ENCODE measurements around the gene MRC2.

The MRC2 gene

DNA sequence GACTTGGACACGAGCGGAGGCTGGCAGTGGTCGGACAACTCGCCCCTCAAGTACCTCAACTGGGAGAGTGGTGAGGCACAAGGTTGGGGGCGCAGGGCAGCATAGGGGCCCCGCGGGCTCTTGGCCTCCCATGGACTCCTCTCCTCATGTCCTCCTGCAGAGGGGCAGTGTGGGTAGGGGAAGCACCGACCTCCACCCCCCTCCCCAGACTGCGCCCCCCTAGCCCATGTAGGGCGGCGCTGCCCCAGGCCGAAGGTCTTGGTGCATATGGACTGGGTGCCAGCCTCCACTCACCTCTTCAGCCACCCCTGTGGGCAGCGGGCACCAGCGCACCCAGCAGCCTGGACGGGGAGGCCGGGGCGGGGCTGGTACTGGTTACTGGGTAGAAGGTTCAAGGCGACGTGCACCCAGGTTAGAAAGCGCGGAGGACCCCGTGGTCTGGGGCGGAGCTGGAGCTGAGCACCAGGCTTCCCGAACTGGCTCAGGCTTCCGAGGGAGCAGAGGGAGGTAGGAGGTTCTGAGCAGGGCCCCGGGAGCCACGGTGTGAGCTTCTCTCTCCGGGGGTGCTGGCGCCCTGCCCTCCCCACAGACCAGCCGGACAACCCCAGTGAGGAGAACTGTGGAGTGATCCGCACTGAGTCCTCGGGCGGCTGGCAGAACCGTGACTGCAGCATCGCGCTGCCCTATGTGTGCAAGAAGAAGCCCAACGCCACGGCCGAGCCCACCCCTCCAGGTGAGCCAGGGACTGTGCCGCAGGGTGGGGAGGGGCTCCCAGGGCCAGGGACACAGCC is 39.5 kb downstream of the MRC2 start:
- no peak for DNase-seq (ENCODE audit: insufficient read length)
- TF ChIP-seq POLR2A (IDR thresholded peaks at IDR 0.05; ENCODE audit: low read depth, low read length) (no peak), TAF1 (IDR thresholded peaks at IDR 0.05; ENCODE audit: borderline replicate concordance, low read depth, low read length) (no peak), POLR2AphosphoS5 (IDR thresholded peaks at IDR 0.05; ENCODE audit: low read depth, low read length) (no peak)
- no peak for FAIRE-seq

DNA sequence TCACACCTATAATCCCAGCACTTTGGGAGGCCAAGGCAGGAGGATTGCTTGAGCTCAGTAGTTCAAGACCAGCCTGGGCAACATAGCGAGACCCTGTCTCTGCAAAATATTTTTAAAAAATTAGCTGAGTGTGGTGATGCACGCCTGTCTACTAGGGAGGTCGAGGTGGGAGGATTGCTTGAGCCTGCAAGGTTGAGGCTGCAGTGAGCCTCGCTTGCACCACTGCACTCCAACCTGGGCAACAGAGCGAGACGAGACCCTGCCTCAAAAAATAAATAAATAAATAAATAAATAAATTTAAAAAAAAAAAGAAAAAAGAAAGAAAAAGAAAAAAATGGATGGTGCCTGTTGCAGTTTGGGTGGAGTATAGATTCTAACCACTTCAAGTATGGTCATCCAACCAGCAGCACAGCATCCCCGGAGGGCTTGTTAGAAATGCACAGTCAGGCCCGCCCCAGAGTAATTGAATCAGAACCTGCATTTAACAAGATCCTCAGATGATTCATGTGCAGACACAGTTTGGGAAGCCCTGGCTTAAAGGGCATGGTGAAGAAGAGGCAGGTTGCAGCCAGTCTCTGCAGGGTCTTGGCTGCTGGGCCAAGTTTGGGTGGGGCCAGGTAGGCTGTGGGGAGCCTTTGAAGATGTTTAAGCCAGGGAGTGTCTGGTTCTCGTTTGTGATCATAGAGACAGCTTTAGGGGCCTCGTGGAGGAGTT is 40.8 kb downstream of the MRC2 start:
- FAIRE-seq (no peak), DNase-seq (ENCODE audit: insufficient read length) (no peak)
- TF ChIP-seq POLR2AphosphoS5 (IDR thresholded peaks at IDR 0.05; ENCODE audit: low read depth, low read length): no peak
- no peak for TF ChIP-seq TAF1 (IDR thresholded peaks at IDR 0.05; ENCODE audit: borderline replicate concordance, low read depth, low read length)
- TF ChIP-seq POLR2A (IDR thresholded peaks at IDR 0.05; ENCODE audit: low read depth, low read length): no peak

DNA sequence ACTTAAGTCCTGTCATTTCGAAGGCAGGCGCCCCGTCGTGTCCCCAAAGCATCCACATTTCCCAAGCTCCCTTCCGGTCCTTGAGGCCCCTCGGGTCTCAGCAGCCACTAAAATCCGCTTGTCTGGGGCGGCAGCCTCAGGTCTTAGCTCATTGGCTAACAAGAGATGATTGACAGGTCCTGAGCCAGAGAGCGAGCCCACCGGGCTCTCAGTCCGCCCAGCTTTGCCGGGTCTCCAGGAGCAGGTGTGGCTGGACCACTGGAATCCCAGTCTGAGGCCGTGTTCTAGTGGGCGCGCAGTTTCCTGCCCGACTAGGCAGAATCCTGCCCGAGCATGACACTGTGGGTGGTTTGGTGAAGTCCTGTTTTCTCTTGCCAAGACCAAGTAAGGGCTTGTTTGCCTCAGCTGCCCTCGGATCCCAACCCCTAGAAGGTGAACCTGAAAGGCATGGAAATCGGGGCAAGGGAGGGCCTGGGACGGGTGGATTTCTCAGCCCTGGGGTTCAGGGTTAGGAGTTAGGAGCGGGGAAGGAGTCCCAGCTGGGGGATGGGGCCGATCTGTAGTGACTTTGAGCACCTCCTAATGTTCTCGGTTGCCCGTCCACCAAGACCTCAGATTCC is 42.8 kb downstream of the MRC2 start:
- FAIRE-seq (no peak), DNase-seq (ENCODE audit: insufficient read length) (no peak)
- TF ChIP-seq POLR2AphosphoS5 (IDR thresholded peaks at IDR 0.05; ENCODE audit: low read depth, low read length) (no peak), POLR2A (IDR thresholded peaks at IDR 0.05; ENCODE audit: low read depth, low read length) (no peak), TAF1 (IDR thresholded peaks at IDR 0.05; ENCODE audit: borderline replicate concordance, low read depth, low read length) (no peak)

DNA sequence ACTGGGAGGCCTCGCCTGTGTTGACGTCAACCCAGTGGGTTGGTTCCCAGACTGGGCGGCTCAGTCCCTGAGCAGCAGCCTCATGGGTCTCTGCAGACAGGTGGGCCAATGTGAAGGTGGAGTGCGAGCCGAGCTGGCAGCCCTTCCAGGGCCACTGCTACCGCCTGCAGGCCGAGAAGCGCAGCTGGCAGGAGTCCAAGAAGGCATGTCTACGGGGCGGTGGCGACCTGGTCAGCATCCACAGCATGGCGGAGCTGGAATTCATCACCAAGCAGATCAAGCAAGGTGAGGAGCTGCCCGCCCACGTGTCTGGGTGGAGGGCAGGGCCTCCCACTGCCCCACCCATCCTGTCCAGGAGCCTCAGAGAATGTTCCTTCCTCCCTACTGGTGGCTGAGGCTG is 44.1 kb downstream of the MRC2 start:
- TF ChIP-seq POLR2A (IDR thresholded peaks at IDR 0.05; ENCODE audit: low read depth, low read length): no peak
- no peak for TF ChIP-seq POLR2AphosphoS5 (IDR thresholded peaks at IDR 0.05; ENCODE audit: low read depth, low read length)
- no peak for TF ChIP-seq TAF1 (IDR thresholded peaks at IDR 0.05; ENCODE audit: borderline replicate concordance, low read depth, low read length)
- FAIRE-seq: no peak
- DNase-seq (ENCODE audit: insufficient read length): no peak

DNA sequence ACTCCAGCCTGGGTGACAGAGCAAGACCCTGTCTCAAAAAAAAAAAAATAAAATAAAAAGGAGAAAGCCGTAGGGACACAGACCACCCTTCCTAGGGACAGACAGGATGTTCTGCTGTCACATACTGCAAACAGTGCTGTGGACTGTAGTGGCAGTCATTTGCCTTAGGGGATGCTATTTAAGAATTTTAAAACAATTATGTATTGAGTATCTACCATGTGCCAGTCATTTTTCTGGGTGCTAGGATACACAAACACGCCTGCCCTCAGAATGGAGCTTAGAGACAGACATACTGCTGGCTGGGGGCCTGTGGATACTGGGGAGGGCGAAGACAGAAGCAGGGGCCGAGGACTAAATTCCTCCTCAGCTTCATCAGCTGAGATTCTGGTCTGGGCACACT is 45.5 kb downstream of the MRC2 start:
- FAIRE-seq (no peak), DNase-seq (ENCODE audit: insufficient read length) (no peak)
- no peak for TF ChIP-seq POLR2A (IDR thresholded peaks at IDR 0.05; ENCODE audit: low read depth, low read length)
- TF ChIP-seq TAF1 (IDR thresholded peaks at IDR 0.05; ENCODE audit: borderline replicate concordance, low read depth, low read length): no peak
- TF ChIP-seq POLR2AphosphoS5 (IDR thresholded peaks at IDR 0.05; ENCODE audit: low read depth, low read length): no peak

DNA sequence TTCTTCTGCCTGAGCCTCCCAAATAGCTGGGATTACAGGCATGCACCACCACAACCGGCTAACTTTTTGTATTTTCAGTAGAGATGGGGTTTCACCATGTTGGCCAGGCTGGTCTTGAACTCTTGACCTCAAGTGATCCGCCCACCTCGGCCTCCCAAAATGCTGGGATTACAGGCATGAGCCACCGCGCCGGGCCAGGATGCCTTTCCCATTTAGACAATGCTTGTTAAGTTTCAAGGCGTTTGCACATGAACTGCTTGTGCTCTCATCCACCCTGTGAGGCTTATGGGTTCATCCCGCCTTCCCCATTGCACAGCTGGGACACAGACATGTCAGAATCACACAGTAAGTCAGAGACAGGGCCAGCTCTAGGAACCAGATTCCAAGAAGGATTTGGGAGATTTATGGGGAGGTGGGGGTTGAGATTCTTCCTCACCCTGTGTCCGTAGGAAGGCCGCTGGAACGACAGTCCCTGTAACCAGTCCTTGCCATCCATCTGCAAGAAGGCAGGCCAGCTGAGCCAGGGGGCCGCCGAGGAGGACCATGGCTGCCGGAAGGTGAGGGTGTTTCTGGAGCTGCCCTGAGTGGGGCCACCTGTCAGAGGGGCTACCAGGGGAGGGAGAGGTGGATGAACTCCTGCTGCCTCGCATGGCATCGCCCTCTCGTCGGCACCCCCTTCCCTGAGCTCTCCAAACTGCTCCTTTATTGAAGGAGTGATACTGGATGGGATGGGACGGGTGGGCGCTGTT is 46.3 kb downstream of the MRC2 start:
- DNase-seq (ENCODE audit: insufficient read length) (no peak), FAIRE-seq (no peak)
- no peak for TF ChIP-seq POLR2AphosphoS5 (IDR thresholded peaks at IDR 0.05; ENCODE audit: low read depth, low read length)
- no peak for TF ChIP-seq TAF1 (IDR thresholded peaks at IDR 0.05; ENCODE audit: borderline replicate concordance, low read depth, low read length)
- TF ChIP-seq POLR2A (IDR thresholded peaks at IDR 0.05; ENCODE audit: low read depth, low read length): no peak

DNA sequence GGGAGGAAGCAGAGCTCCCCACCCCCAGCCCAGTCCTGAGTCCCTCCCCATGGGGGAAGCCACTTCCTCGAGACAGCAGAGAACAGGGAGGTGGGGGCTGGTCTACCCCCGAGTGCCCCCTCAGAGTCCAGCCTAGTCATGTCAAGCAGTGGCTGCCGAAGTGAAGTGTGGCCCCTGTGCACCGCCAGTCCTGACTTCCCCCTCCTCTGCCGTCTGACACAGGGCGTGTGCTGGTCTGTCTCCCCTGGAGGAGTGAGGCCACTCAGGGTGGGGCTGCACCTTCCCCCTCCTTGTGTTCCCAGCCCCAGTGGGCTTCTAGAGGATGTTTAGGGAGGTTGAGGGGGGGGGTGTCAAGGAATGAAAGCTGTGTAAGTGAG is 46.9 kb downstream of the MRC2 start:
- TF ChIP-seq TAF1 (IDR thresholded peaks at IDR 0.05; ENCODE audit: borderline replicate concordance, low read depth, low read length): no peak
- no peak for TF ChIP-seq POLR2A (IDR thresholded peaks at IDR 0.05; ENCODE audit: low read depth, low read length)
- TF ChIP-seq POLR2AphosphoS5 (IDR thresholded peaks at IDR 0.05; ENCODE audit: low read depth, low read length): no peak
- no peak for FAIRE-seq
- no peak for DNase-seq (ENCODE audit: insufficient read length)

DNA sequence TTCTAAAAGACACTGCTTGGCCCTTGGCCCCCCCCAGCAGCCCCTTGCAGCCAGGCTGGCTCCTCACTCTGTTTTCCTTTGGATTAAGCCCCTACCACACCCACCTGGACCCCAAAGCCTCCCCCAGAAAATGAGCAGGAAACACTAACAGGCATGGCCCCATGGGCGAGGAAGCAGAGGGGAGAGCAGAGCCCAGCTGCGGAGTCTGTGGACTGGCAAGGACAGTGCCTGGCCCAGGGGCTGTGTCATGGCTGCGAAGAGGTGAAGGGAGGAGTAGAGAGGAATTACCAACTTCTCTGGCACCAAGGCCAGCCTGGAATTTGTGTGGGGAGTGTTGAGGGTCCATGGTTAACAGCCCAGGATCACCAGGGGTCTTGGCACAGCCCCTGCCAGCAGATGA is 47.4 kb downstream of the MRC2 start:
- no peak for DNase-seq (ENCODE audit: insufficient read length)
- FAIRE-seq: no peak
- no peak for TF ChIP-seq POLR2A (IDR thresholded peaks at IDR 0.05; ENCODE audit: low read depth, low read length)
- TF ChIP-seq POLR2AphosphoS5 (IDR thresholded peaks at IDR 0.05; ENCODE audit: low read depth, low read length): no peak
- TF ChIP-seq TAF1 (IDR thresholded peaks at IDR 0.05; ENCODE audit: borderline replicate concordance, low read depth, low read length): no peak

DNA sequence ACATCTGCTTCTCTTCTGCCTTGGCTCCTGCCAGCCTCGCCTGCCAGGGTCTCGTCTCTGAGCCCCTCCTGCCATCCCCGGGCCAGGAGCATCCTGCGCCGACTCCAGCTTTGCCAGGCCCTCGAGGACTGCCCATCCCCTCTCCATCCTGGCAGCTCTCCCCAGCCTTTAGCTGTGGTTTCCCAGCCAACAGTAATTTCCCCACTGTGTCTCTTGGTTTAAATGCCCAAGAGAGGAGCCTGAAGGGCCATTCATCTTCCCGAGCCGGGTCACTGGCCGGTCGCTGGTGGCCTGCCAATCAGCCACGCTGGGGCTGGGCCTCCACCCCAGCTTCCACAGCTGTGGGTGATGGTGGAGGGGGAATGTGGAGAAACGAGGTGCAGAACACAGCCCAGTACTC is 47.8 kb downstream of the MRC2 start:
- FAIRE-seq: no peak
- no peak for TF ChIP-seq POLR2AphosphoS5 (IDR thresholded peaks at IDR 0.05; ENCODE audit: low read depth, low read length)
- no peak for TF ChIP-seq POLR2A (IDR thresholded peaks at IDR 0.05; ENCODE audit: low read depth, low read length)
- no peak for TF ChIP-seq TAF1 (IDR thresholded peaks at IDR 0.05; ENCODE audit: borderline replicate concordance, low read depth, low read length)
- no peak for DNase-seq (ENCODE audit: insufficient read length)

DNA sequence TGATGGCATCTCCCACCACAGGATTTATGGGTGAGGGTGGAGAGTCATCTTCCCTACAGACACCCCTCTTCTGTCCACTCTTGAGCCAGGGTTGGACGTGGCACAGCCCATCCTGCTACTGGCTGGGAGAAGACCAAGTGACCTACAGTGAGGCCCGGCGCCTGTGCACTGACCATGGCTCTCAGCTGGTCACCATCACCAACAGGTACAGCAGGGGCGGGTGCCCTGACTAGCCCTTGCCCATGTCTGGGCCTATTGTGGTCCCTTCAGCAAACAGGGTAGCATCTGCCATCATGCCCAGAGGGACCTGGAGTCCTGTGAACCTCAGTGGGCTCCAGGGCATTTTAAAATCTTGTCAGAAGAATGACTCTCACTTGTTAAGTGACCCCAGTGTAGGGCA is 48.2 kb downstream of the MRC2 start:
- TF ChIP-seq POLR2A (IDR thresholded peaks at IDR 0.05; ENCODE audit: low read depth, low read length) (no peak), POLR2AphosphoS5 (IDR thresholded peaks at IDR 0.05; ENCODE audit: low read depth, low read length) (no peak), TAF1 (IDR thresholded peaks at IDR 0.05; ENCODE audit: borderline replicate concordance, low read depth, low read length) (no peak)
- no peak for FAIRE-seq
- DNase-seq (ENCODE audit: insufficient read length): no peak
